Common myeloid progenitor, CD34-positive (primary cell): ENCODE measurements around the gene SH3YL1.

ENCODE experiments used
- CTCF ChIA-PET: fragments of 350-600 bp; sonication (Branson Sonifier 250); formaldehyde crosslinking; loops from one replicate; lab custom pipeline; 2021; ENCODE audit warnings: antibody characterized with exemption; lab: Charles Lee
- POLR2A ChIA-PET: fragments of 350-600 bp; sonication (Branson Sonifier 250); formaldehyde crosslinking; loops from one replicate; lab custom pipeline; 2021; ENCODE audit warnings: antibody characterized with exemption; lab: Charles Lee
- DNase-seq, 3 donors: peaks; one replicate each; pipeline versions ENCODE4 v3.0.0 to v3.0.0-alpha.2; 2013
- H3K27ac ChIP-seq, 2 experiments: 1 replicate in 1 of 2; 2 replicates in 1 of 2; pipeline ENCODE4 v1.7.0; 2013; ENCODE audit warnings: inconsistent platforms in 2 of 2, low read length in 2 of 2, mild to moderate bottlenecking in 2 of 2, low read depth in 1 of 2, moderate library complexity in 1 of 2; ENCODE audit not compliant: severe bottlenecking in 2 of 2, insufficient read depth in 1 of 2, poor library complexity in 1 of 2
- H3K27me3 ChIP-seq, 5 experiments: replicated peaks in 2 of 5; 1 replicate in 3 of 5; 2 replicates in 2 of 5; pipeline versions ENCODE4 v1.6.1 to v1.7.0; 2013; ENCODE audit warnings: low read length in 4 of 5, mild to moderate bottlenecking in 2 of 5, moderate library complexity in 2 of 5, inconsistent platforms in 1 of 5; ENCODE audit not compliant: insufficient read depth in 5 of 5, control insufficient read depth in 4 of 5
- H3K36me3 ChIP-seq, 4 experiments: 1 replicate in 2 of 4; 2 replicates in 2 of 4; pipeline versions ENCODE4 v1.6.1 to v1.7.0; 2013; ENCODE audit warnings: low read length in 3 of 4, control low read depth in 1 of 4, mild to moderate bottlenecking in 1 of 4; ENCODE audit not compliant: control insufficient read depth in 4 of 4, insufficient read depth in 4 of 4
- H3K4me1 ChIP-seq, 4 experiments: 1 replicate in 3 of 4; 2 replicates in 1 of 4; pipeline versions ENCODE4 v1.6.1 to v1.7.1; 2013; ENCODE audit warnings: low read length in 3 of 4, mild to moderate bottlenecking in 3 of 4, control low read depth in 1 of 4, inconsistent platforms in 1 of 4, moderate library complexity in 1 of 4; ENCODE audit not compliant: control insufficient read depth in 4 of 4, insufficient read depth in 4 of 4; ENCODE audit errors: control extremely low read depth in 1 of 4
- H3K4me3 ChIP-seq, 7 experiments: 1 replicate in 4 of 7; 2 replicates in 3 of 7; pipeline versions ENCODE4 v1.5.1 to v1.7.0; 2013; ENCODE audit warnings: mild to moderate bottlenecking in 7 of 7, low read length in 6 of 7, moderate library complexity in 6 of 7, inconsistent platforms in 2 of 7, low read depth in 2 of 7, control low read depth in 1 of 7; ENCODE audit not compliant: insufficient read depth in 4 of 7, control insufficient read depth in 1 of 7; ENCODE audit errors: extremely low read depth in 1 of 7
- H3K9me3 ChIP-seq, 5 experiments: 1 replicate in 4 of 5; 2 replicates in 1 of 5; pipeline versions ENCODE4 v1.6.1 to v1.7.1; 2013; ENCODE audit warnings: low read length in 4 of 5, mild to moderate bottlenecking in 2 of 5, inconsistent platforms in 1 of 5, low read depth in 1 of 5, moderate library complexity in 1 of 5; ENCODE audit not compliant: control insufficient read depth in 4 of 5, insufficient read depth in 2 of 5; ENCODE audit errors: control extremely low read depth in 1 of 5
- WGBS: methylation state at CpG from one replicate; pipeline ENCODE4 v1.1.5; 2013; ENCODE audit not compliant: insufficient coverage; 5-methylcytosine and 5-hydroxymethylcytosine counted together

Gene SH3YL1

GRCh38 chr2:249538-250042 is 14.2 kb downstream of the SH3YL1 start:
- DNase-seq, result no peak
- no peak overlapping the region for H3K27ac ChIP-seq
- no peaks in the 10 kb centered on the region for H3K27me3 ChIP-seq
- WGBS, result 95% methylated on average over 13 of the region's 15 CpGs
- no peaks in the 10 kb centered on the region for H3K4me1 ChIP-seq
- no peaks in the 10 kb centered on the region for H3K9me3 ChIP-seq
- peaks cover 4 to 22% (median 14%) of the 10 kb centered on the region in 4 experiments for H3K36me3 ChIP-seq
- ChIA-PET POLR2A (no interaction called here), CTCF (interaction anchor here (1.1 to 2.2 kb wide), 4 partner anchors 10 to 41 kb away, joined by 3 to 9 read pairs (median 4); no protein-coding TSS in a partner anchor)
- no peak overlapping the region for H3K4me3 ChIP-seq

GRCh38 chr2:248724-249123 is 15.1 kb downstream of the SH3YL1 start:
- no peaks in the 10 kb centered on the region for H3K27me3 ChIP-seq
- WGBS, result no CpG with 5 or more reads among the region's 2 CpGs
- H3K4me1 ChIP-seq, result no peaks in the 10 kb centered on the region
- POLR2A ChIA-PET, result no interaction called here
- H3K4me3 ChIP-seq, result no peak overlapping the region
- no peak for DNase-seq
- H3K9me3 ChIP-seq, result no peaks in the 10 kb centered on the region
- peaks cover 4 to 28% (median 17%) of the 10 kb centered on the region in 4 experiments for H3K36me3 ChIP-seq
- CTCF ChIA-PET, result interaction anchor here (0.9 to 2.7 kb wide), 5 partner anchors 10 to 385 kb away, joined by 3 to 21 read pairs (median 3); no protein-coding TSS in a partner anchor
- no peak overlapping the region for H3K27ac ChIP-seq

GRCh38 chr2:246489-247144 is 17.2 kb downstream of the SH3YL1 start:
- no peak overlapping the region for H3K4me3 ChIP-seq
- peak; percentile 77 to 88 (median 82) for DNase-seq
- ChIA-PET POLR2A (no interaction called here), CTCF (interaction anchor here (0.6 to 3.0 kb wide), 10 partner anchors 9 to 420 kb away, joined by 3 to 23 read pairs (median 4); no protein-coding TSS in a partner anchor)
- H3K4me1 ChIP-seq, result no peaks in the 10 kb centered on the region
- H3K27ac ChIP-seq, result no peak overlapping the region
- 83% methylated on average over 5 of the region's 6 CpGs for WGBS
- H3K27me3 ChIP-seq, result no peaks in the 10 kb centered on the region
- H3K36me3 ChIP-seq, result peaks cover 6 to 41% (median 22%) of the 10 kb centered on the region in 4 experiments
- peaks cover 0 to 8% (median under 1%) of the 10 kb centered on the region in 5 experiments for H3K9me3 ChIP-seq

- DNase-seq, result no peak
- Histone ChIP-seq H3K9me3 (peaks cover 0 to 11% (median 3%) of the 10 kb centered on the region in 5 experiments), H3K36me3 (peaks cover 9 to 44% (median 22%) of the 10 kb centered on the region in 4 experiments), H3K4me3 (no peak overlapping the region), H3K27ac (no peak overlapping the region), H3K4me1 (no peaks in the 10 kb centered on the region), H3K27me3 (no peaks in the 10 kb centered on the region)
- ChIA-PET CTCF (interaction anchor here (1.5 kb wide), 1 partner anchor 418 kb away, joined by 5 read pairs; no protein-coding TSS in a partner anchor), POLR2A (no interaction called here)
- WGBS, result 100% methylated on average over 7 of the region's 7 CpGs
Measured at GRCh38 chr2:244547-244946, 19.3 kb downstream of the SH3YL1 start.

- peaks cover 5 to 35% (median 11%) of the 10 kb centered on the region in 4 experiments for H3K36me3 ChIP-seq
Measured at GRCh38 chr2:238869-239268, 25.0 kb downstream of the SH3YL1 start.

GRCh38 chr2:238431-238830 is 25.4 kb downstream of the SH3YL1 start:
- WGBS, result 100% methylated on average over 3 of the region's 3 CpGs
- H3K36me3 ChIP-seq, result peaks cover 4 to 33% (median 6%) of the 10 kb centered on the region in 4 experiments
- peaks cover 0 to 10% (median 1%) of the 10 kb centered on the region in 4 experiments for H3K4me1 ChIP-seq
- H3K27me3 ChIP-seq, result no peaks in the 10 kb centered on the region
- CTCF ChIA-PET, result interaction anchor here (1.1 to 1.5 kb wide), 4 partner anchors 10 to 396 kb away, joined by 3 to 4 read pairs (median 4); no protein-coding TSS in a partner anchor
- no peak overlapping the region for H3K27ac ChIP-seq
- POLR2A ChIA-PET, result no interaction called here
- no peak overlapping the region for H3K4me3 ChIP-seq
- H3K9me3 ChIP-seq, result peaks cover 0 to 11% (median 3%) of the 10 kb centered on the region in 5 experiments
- no peak for DNase-seq

More at GRCh38 chr2:238869-239268, 25.0 kb downstream of the SH3YL1 start:
- POLR2A ChIA-PET, result no interaction called here
- CTCF ChIA-PET, result interaction anchor here (1.1 to 1.5 kb wide), 3 partner anchors 10 to 35 kb away, joined by 3 to 4 read pairs (median 3); no protein-coding TSS in a partner anchor
- no peaks in the 10 kb centered on the region for H3K27me3 ChIP-seq
- peaks cover 0 to 10% (median 1%) of the 10 kb centered on the region in 4 experiments for H3K4me1 ChIP-seq
- no peak overlapping the region for H3K4me3 ChIP-seq
- WGBS, result 96% methylated on average over 4 of the region's 5 CpGs
- H3K27ac ChIP-seq, result no peak overlapping the region
- no peak for DNase-seq
- peaks cover 0 to 11% (median 3%) of the 10 kb centered on the region in 5 experiments for H3K9me3 ChIP-seq
